Lower leg skin (tissue), 4 donors: ENCODE data around the gene MOSPD3. TPM values are rescaled to one million over a fixed set of nuclear protein-coding genes. Genes with fewer than 3 reads are reported as not detected.
A peak's percentile ranks its signal among the peaks of the same experiment; 100 is the strongest.

Source experiments
- DNase-seq, 2 donors: peaks; one replicate each; pipeline ENCODE4 v3.0.0-alpha.2; 2019; ENCODE audit warnings: low spot score in 2 of 2
- H3K4me3 ChIP-seq: fragments of 200-600 bp; sonication (generic); 2 replicates; pipeline ENCODE4 v1.5.1; 2017; ENCODE audit warnings: mild to moderate bottlenecking, low read depth; ENCODE audit not compliant: poor library complexity, severe bottlenecking
- POLR2A ChIP-seq, 2 donors: fragments of 450-650 bp; IDR thresholded peaks; one replicate each; pipeline ENCODE4 v1.6.1; 2016 to 2017; ENCODE audit warnings: antibody characterized with exemption in 2 of 2, mild to moderate bottlenecking in 1 of 2, moderate library complexity in 1 of 2
- WGBS, 2 donors: methylation state at CpG; one replicate each; pipeline ENCODE4 v1.1.5; 2018; 5-methylcytosine and 5-hydroxymethylcytosine counted together
- intact Hi-C: fragments of 100-400 bp; cut with DNase I; formaldehyde crosslinking; loops from one replicate; pipeline ENCODE4 v1.15.0; 2023; ENCODE audit warnings: low total_unique reads
- total RNA-seq, 4 donors: library from RNA; depleted of rRNA; stranded (reverse); fragments of >200 nt; gene quantifications; one replicate each; pipeline ENCODE4 v1.1.0, GENCODE V29; 2016
- TF ChIP-seq, protein P1 (sequence below), 3 donors: fragments of 450-650 bp; IDR thresholded peaks; one replicate each; pipeline ENCODE4 v1.5.1; 2016; ENCODE audit warnings: antibody characterized with exemption in 3 of 3, mild to moderate bottlenecking in 3 of 3, moderate library complexity in 2 of 3

MOSPD3 gene
- total RNA-seq, 4 donors from 2014 or later, result 22.3 to 33.5 (median 26.9) TPM

DNA sequence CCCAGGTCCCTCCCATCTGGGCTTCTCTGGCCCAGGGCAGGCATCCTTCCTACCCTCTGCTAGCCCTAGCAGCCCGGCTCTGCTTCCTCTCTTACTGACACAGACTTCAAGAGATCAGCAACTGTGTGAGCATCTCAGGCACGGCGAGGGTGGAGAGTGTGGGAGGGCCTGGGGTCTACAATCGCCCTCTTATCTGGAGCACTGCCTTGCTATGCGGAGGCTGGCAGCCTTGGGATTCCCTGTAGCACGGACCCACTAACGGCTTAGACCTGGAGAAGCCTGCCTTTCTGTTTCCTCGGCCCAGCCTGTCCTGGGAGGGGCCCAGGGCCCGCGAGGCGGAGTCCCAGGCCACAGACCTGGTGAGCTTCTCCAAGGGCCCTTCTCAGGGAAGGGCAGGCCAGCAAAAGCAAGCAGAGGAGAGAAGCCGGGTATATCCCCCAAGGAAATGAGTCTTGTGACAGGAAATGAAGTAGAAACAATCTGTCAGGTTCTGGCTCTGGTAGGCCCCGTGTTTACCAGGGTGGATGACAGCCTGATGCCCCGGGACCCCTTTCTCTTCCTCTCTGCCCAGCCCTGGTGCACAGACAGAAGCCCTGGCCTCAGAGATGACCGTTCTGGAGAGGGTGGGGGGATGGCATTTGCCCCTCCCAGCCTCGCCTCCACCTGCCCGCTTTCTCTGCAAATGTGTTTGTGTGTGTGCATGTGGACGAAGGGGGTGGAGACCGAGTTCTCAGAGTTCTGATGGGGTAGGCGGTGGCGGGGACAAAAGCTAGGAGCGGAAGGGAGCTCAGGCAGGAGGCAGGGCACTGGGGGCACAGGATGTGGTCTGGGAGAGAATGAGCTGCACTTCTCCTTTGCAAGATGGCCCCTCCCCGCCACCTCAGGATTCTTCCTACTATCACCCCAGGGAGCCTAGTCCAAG lies 28.9 kb upstream of the MOSPD3 start:
- DNase-seq, result peak; percentile 66 to 92
- no peak overlapping the region for H3K4me3 ChIP-seq
- intact Hi-C loops, result no loop called here
- no peak for TF ChIP-seq POLR2A (IDR thresholded peaks at IDR 0.05)
- TF ChIP-seq, protein P1, sequence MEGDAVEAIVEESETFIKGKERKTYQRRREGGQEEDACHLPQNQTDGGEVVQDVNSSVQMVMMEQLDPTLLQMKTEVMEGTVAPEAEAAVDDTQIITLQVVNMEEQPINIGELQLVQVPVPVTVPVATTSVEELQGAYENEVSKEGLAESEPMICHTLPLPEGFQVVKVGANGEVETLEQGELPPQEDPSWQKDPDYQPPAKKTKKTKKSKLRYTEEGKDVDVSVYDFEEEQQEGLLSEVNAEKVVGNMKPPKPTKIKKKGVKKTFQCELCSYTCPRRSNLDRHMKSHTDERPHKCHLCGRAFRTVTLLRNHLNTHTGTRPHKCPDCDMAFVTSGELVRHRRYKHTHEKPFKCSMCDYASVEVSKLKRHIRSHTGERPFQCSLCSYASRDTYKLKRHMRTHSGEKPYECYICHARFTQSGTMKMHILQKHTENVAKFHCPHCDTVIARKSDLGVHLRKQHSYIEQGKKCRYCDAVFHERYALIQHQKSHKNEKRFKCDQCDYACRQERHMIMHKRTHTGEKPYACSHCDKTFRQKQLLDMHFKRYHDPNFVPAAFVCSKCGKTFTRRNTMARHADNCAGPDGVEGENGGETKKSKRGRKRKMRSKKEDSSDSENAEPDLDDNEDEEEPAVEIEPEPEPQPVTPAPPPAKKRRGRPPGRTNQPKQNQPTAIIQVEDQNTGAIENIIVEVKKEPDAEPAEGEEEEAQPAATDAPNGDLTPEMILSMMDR (IDR thresholded peaks at IDR 0.05), result no peak
- WGBS, 2 donors, result 47 to 55% methylated on average over 16 to 23 of the region's 23 CpGs

GRCh38 chr7:100584054-100584682 lies 28.2 kb upstream of the MOSPD3 start:
- TF ChIP-seq, protein P1 (IDR thresholded peaks at IDR 0.05), result no peak
- TF ChIP-seq POLR2A (IDR thresholded peaks at IDR 0.05), result no peak
- H3K4me3 ChIP-seq, result no peak overlapping the region
- 32 to 46% methylated on average over 15 of the region's 15 CpGs for WGBS, 2 donors
- intact Hi-C loops, result no loop called here
- DNase-seq, result no peak

- 6 to 12% methylated on average over 19 to 20 of the region's 20 CpGs for WGBS, 2 donors
- peak in 1 of 2 donors; percentile 33 for DNase-seq
- TF ChIP-seq, protein P1 (IDR thresholded peaks at IDR 0.05), result no peak
- TF ChIP-seq POLR2A (IDR thresholded peaks at IDR 0.05), result no peak
- peak overlapping the region; percentile 75 for H3K4me3 ChIP-seq
- intact Hi-C loops, result no loop called here
Observed at GRCh38 chr7:100584683-100585510, 27.4 kb upstream of the MOSPD3 start.

GRCh38 chr7:100585511-100586265 lies 26.7 kb upstream of the MOSPD3 start, which contains the start of gene LRCH4:
TSS of gene LRCH4 (minus strand) at chr7:100586129. CDS start at chr7:100586100, 29 bp downstream.
- TF ChIP-seq POLR2A (IDR thresholded peaks at IDR 0.05), result peak in 1 of 2 donors; percentile 92
- TF ChIP-seq, protein P1 (IDR thresholded peaks at IDR 0.05), result no peak
- peak; percentile 52 to 94 for DNase-seq
- intact Hi-C loops, result no loop called here
- H3K4me3 ChIP-seq, result peak within 1 kb of the TSS; percentile 75
- 0 to 1% methylated on average over 21 to 52 of the region's 61 CpGs for WGBS, 2 donors
